ENCODE data around the gene DISC1. TPM values are rescaled to one million over a fixed set of nuclear protein-coding genes. Genes with fewer than 3 reads are reported as not detected.
A peak's percentile ranks its signal among the peaks of the same experiment; 100 is the strongest.

The DISC1 gene
- total and polyA plus RNA-seq, 2 of the 13 experiments (the other 11 are each of a cell fraction or from before 2014, with no cell fraction given) = 4.2 to 4.6 TPM

DNA sequence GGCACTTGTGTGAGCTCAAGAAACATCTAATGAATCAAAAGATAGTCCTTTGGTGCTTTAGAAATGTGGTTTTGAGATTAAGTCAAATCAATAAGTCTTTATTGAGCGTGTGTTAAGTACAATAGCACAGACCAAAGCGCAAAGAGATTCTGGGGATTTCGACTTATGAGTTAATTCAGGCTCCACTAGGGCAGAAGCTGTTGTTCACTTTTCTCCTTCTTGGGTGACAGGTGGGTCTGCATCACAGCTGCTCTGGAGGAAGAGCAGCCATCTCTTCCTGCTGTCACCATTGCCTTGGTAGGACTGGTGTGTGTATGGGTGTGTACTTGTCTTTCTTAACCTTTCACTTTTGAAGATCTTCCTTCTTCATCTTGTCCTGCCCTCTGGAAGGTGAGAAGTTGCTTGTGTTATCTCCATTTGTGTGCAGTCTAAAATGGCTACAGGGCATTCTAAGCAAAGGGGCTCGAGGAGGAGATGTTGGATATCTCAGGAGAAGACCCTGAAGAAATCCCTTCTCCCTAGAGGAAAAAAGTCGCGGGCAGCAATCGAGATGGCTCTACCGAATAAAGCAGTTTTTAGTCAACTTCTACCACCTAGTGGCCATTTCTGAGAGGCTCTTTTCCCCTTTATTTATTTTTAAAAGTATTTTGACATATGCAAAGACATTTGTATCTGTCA lies 22.9 kb upstream of the DISC1 start (continued):
- TF ChIP-seq SP140L (CRISPR knock-in tag; IDR thresholded peaks at IDR 0.05; ENCODE audit: borderline replicate concordance) (no peak), HES4 (CRISPR knock-in tag; IDR thresholded peaks at IDR 0.05; ENCODE audit: borderline replicate concordance) (no peak), ZBTB1 (CRISPR knock-in tag; IDR thresholded peaks at IDR 0.05; ENCODE audit: borderline replicate concordance) (no peak), FOXM1 (CRISPR knock-in tag; IDR thresholded peaks at IDR 0.05) (no peak), PHF20 (CRISPR knock-in tag; IDR thresholded peaks at IDR 0.05) (no peak), KAT2B (IDR thresholded peaks at IDR 0.05; ENCODE audit: borderline replicate concordance, low read depth, low read length) (0 out of 2 replicates have a peak, but pooled peaks have one; percentile 20), HMGA1 (CRISPR knock-in tag; conservative IDR thresholded peaks at IDR 0.05) (no peak), TMF1 (CRISPR knock-in tag; IDR thresholded peaks at IDR 0.05; ENCODE audit: low read depth) (no peak), SMARCC2 (IDR thresholded peaks at IDR 0.05) (no peak), SUZ12 (IDR thresholded peaks at IDR 0.05; ENCODE audit: low read depth, low read length) (no peak), ZSCAN31 (CRISPR knock-in tag; IDR thresholded peaks at IDR 0.05; ENCODE audit: low read depth) (no peak), FOSL1 (CRISPR knock-in tag; IDR thresholded peaks at IDR 0.05; ENCODE audit: borderline replicate concordance) (no peak), STAG1 (CRISPR knock-in tag; IDR thresholded peaks at IDR 0.05) (peak; percentile 82), ZSCAN12 (CRISPR knock-in tag; IDR thresholded peaks at IDR 0.05) (no peak), JARID2 (CRISPR knock-in tag; IDR thresholded peaks at IDR 0.05; ENCODE audit: insufficient replicate concordance) (no peak), SIN3A (IDR thresholded peaks at IDR 0.05; ENCODE audit: borderline replicate concordance, low read depth, low read length) (0 out of 2 replicates have a peak, but pooled peaks have one; percentile 26), ZNF572 (CRISPR knock-in tag; IDR thresholded peaks at IDR 0.05) (no peak)
- TF ChIP-seq, protein P1, sequence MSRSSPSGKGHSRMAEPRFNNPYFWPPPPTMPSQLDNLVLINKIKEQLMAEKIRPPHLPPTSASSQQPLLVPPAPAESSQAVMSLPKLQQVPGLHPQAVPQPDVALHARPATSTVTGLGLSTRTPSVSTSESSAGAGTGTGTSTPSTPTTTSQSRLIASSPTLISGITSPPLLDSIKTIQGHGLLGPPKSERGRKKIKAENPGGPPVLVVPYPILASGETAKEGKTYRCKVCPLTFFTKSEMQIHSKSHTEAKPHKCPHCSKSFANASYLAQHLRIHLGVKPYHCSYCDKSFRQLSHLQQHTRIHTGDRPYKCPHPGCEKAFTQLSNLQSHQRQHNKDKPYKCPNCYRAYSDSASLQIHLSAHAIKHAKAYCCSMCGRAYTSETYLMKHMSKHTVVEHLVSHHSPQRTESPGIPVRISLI (CRISPR knock-in tag; IDR thresholded peaks at IDR 0.05; ENCODE audit: borderline replicate concordance) = peak; percentile 59; the same call in 1 of the 2 replicates
- TF ChIP-seq, protein P2, sequence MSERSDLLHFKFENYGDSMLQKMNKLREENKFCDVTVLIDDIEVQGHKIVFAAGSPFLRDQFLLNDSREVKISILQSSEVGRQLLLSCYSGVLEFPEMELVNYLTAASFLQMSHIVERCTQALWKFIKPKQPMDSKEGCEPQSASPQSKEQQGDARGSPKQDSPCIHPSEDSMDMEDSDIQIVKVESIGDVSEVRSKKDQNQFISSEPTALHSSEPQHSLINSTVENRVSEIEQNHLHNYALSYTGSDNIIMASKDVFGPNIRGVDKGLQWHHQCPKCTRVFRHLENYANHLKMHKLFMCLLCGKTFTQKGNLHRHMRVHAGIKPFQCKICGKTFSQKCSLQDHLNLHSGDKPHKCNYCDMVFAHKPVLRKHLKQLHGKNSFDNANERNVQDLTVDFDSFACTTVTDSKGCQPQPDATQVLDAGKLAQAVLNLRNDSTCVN (CRISPR knock-in tag; IDR thresholded peaks at IDR 0.05; ENCODE audit: borderline replicate concordance) = no peak
- TF ChIP-seq, protein P3, sequence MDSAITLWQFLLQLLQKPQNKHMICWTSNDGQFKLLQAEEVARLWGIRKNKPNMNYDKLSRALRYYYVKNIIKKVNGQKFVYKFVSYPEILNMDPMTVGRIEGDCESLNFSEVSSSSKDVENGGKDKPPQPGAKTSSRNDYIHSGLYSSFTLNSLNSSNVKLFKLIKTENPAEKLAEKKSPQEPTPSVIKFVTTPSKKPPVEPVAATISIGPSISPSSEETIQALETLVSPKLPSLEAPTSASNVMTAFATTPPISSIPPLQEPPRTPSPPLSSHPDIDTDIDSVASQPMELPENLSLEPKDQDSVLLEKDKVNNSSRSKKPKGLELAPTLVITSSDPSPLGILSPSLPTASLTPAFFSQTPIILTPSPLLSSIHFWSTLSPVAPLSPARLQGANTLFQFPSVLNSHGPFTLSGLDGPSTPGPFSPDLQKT (CRISPR knock-in tag; IDR thresholded peaks at IDR 0.05; ENCODE audit: borderline replicate concordance) = no peak
- TF ChIP-seq, protein P4, sequence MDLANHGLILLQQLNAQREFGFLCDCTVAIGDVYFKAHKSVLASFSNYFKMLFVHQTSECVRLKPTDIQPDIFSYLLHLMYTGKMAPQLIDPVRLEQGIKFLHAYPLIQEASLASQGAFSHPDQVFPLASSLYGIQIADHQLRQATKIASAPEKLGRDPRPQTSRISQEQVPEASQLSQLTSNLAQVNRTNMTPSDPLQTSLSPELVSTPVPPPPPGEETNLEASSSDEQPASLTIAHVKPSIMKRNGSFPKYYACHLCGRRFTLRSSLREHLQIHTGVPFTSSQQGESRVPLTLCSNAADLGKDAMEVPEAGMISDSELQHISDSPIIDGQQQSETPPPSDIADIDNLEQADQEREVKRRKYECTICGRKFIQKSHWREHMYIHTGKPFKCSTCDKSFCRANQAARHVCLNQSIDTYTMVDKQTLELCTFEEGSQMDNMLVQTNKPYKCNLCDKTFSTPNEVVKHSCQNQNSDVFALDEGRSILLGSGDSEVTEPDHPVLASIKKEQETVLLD (CRISPR knock-in tag; IDR thresholded peaks at IDR 0.05; ENCODE audit: low read depth) = no peak
- TF ChIP-seq, protein P5, sequence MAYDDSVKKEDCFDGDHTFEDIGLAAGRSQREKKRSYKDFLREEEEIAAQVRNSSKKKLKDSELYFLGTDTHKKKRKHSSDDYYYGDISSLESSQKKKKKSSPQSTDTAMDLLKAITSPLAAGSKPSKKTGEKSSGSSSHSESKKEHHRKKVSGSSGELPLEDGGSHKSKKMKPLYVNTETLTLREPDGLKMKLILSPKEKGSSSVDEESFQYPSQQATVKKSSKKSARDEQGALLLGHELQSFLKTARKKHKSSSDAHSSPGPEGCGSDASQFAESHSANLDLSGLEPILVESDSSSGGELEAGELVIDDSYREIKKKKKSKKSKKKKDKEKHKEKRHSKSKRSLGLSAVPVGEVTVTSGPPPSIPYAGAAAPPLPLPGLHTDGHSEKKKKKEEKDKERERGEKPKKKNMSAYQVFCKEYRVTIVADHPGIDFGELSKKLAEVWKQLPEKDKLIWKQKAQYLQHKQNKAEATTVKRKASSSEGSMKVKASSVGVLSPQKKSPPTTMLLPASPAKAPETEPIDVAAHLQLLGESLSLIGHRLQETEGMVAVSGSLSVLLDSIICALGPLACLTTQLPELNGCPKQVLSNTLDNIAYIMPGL (CRISPR knock-in tag; IDR thresholded peaks at IDR 0.05; ENCODE audit: borderline replicate concordance in 1 of 2, low read depth in 1 of 2) = peak in 1 of 2 experiments; percentile 46; a peak in 1 of 4 replicates
